T-helper 9 cell (primary cell): ENCODE measurements around the gene XPNPEP1.
"Not testable (repeated sequence)": the region's sequence is repeated elsewhere in the genome, so short reads cannot be mapped to it uniquely, and the experiment has no call there.

Experiments
- DNase-seq: peaks from one replicate; pipeline ENCODE4 v3.0.0-alpha.2; 2020

XPNPEP1 gene

GRCh38 chr10:109922358-109922975, 844 bp downstream of the XPNPEP1 start:
- no peak for DNase-seq

DNA sequence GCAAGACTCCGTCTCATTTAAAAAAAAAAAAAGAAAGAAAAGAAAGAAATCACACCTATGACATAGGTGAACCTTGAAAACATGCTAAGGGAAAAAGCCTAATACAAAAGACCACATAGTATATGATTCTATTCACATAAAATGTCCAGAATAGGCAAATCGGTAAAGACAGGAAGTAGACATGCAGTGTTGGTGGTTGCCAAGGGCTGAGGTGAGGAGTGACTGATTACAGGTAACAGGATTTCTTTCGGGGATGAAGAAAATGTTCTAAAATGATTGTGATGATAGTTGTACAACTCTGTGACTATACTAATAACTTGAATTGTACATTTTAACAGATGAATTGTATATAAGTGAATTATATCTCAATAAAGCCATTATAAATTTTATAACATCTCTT, 3.3 kb downstream of the XPNPEP1 start:
- no peak for DNase-seq

GRCh38 chr10:109919220-109919619, 4.1 kb downstream of the XPNPEP1 start:
- DNase-seq, result no peak

- DNase-seq, result not testable (repeated sequence)
These were observed 4.6 kb downstream of the XPNPEP1 start for GRCh38 chr10:109918707-109919106.

DNA sequence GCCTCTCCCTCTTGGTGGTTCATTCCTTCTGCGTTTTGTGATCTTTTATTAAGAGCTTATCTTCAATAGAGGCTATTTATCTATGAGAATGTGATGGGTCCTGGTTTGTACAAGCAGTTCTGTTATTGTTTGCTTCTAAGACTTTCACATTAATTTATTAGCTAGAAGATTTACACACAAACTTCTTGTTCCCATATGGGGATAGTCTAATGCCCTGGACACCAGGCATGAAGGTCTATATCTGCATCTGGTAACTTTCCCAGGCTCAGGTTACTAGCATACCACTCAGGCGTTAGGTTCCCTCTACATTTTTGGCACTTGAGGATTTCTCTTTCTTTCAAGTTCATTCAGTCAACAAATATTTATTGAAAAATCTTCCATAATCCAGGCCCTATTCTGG, 7.7 kb downstream of the XPNPEP1 start:
- no peak for DNase-seq

DNA sequence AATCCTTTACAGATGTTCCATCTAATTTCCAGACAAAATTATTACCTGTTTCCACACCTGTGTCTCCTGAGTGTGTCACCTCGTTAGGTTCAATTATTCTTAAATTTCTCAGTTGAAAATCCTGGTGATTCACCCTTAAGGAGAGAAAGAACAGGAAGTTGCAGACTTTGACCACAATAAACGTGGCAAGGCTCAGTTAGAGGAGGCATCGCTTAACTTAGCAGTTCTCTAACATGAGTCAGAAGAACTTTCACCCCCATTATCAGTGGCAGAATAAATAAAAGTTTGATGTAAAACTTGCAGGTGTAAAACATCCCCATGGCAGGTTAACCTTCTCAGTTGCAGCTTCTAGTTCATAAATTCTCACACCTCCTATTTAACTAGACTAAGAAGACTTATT, 8.3 kb downstream of the XPNPEP1 start:
- no peak for DNase-seq

DNA sequence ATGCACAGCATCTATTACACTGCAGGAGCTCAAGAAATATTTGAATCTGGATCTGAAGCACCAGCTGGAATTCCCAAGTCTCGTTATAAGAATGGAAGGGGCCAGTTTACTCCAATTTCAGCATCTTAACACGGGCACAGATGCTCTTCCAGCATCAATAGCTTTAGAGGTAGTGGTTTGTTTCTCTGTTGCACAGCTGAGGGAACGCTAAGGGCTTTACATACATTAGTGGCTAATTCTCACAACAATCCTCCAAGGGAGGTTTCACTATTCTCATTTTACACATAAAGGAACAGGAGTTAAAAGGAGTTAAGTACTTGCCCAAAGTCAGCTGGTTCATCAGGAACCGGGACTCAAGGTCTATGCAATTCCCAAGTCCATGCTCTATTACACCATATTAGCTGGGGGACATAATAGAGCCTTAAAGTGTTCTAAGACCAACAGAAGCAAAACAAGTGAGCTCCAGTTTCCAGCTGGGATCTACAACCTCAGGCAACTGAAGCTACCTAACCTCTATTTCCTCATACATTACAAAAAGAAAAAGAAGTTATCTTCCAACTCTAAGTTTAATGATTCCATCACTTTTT, 9.9 kb downstream of the XPNPEP1 start:
- DNase-seq, result no peak

DNA sequence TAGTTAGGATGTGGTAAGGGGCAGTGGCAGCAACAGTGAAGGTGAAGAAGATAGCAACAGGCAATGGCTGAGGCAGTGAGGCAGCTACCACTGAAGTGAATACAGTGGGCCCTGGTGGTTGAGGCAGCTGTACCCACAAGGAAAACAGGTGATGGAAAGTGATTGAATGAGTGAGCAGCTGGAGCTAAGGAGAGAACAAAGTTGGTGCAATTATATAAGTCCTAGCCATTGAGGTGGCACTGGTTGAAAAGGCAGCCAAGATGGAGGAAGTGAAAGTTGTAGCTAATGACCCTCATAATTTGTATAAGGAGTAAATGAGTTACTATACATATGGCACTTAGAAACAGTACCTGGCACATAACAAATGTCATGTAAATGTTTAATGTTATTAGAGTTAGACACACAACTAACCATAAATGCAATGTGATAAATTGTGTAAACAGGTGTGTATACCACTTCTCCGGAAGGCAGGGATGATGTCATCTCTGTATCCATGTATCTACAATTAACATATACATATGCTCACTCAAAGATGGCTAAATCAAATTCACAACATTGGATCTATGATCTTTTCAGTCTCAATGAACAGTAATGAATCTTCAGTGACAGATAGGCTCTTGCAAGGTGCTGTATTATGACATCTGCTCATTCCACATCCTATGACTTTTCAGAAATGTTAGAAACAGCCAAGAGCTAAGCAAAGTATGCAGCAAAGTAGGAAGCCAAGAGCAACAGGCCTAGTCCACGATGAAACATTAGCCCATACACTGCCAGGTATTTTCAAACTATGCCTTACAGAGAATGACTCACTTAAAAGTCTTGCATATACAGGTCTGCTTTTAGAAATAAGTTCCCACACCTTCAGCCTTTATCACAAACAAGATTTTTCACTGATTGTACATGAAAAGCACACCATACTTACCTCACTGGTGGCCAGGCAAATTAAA, 10.7 kb downstream of the XPNPEP1 start:
- no peak for DNase-seq

DNA sequence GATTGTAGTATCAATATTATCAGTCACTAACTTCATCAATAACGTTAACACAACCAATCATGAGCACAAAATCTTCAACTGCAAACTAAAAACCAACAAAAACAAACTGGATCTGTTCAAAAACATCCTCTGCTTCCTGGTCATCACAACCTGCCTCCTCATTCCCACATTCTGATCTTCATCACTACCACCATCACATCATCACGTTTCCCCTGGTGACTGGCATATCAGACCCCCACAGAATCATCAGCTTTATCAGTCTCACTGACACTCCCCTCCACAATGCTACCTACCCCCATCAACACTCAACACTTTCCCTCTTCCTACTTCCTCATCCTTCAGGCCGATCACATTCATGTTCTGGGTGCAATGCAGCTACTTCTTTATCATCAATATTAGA, 11.4 kb downstream of the XPNPEP1 start:
- no peak for DNase-seq

DNA sequence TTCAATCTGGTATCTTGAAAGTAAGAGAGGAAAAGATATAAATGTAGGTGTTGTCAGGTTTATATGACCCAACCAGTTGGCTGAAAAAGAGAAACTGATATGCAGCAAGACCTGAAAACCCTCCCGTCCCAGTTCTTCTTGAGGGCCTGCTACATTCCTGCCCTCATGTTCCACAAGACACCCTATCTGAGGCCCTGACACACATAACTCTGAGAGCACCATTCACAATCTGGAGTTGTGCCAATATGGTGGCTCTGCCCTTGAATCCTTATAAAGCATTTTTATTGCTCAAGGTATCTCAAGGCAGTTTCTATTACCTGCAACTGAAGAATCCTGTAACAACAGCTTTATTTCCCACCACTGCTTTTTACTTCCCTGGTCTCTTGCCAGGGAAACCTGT, 17.0 kb downstream of the XPNPEP1 start:
- no peak for DNase-seq

- no peak for DNase-seq
These were observed 18.9 kb downstream of the XPNPEP1 start for GRCh38 chr10:109904397-109904796.

GRCh38 chr10:109902992-109903947, 20.0 kb downstream of the XPNPEP1 start:
- DNase-seq, result no peak

GRCh38 chr10:109899356-109900331, 23.7 kb downstream of the XPNPEP1 start:
- no peak for DNase-seq

DNA sequence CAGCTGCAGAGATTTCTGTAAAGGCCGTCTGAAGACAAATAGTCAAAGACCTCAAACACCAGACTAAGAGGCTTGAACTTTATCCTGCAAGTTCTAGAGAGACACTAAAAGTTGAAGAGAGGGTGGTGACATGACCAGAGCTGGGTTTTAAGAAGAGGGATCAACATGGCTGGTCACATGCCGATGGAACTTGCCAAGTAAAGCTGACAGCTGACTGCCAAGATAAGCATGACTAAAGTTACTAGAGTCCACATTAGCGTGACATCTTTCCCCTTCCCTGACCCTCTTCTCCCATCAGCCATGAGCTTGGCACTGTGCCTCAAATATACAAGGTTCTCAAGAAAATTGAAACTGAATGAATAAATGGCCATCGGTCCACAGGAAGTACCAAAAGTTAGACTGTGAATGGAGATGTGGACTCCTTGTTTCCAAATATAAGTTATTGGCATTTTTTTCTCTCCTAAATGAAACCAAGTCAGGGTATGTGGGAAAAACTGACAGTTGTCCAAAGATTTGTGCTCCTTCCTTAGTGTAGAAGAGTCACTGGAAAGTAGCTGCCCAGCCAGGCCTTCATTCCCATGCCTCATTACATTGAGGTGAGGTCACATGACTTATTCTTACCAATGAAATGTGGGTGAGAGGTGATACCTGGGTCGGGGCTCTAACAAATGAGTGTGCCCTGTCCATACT, 24.5 kb downstream of the XPNPEP1 start:
- no peak for DNase-seq

- DNase-seq, result no peak
These were observed 25.3 kb downstream of the XPNPEP1 start for GRCh38 chr10:109898007-109898406.

DNA sequence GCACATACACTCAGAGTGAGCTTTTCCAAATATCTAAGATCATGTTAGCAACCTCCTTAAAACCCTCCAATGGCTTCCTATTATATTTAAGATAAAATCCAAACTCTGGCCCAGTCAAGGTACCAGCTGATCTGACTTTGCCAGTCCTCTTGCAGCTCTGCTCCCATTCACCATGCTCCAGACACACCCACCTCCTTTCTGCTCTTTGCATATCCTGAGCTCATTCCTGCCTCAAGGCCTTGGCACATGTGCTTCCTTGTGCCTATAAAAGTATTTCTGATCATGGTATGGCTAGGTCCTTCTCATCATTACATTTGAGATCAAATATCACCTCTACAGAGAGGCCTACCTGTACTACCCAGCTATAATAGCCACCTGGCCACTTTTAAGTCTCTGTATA, 27.5 kb downstream of the XPNPEP1 start:
- no peak for DNase-seq

DNA sequence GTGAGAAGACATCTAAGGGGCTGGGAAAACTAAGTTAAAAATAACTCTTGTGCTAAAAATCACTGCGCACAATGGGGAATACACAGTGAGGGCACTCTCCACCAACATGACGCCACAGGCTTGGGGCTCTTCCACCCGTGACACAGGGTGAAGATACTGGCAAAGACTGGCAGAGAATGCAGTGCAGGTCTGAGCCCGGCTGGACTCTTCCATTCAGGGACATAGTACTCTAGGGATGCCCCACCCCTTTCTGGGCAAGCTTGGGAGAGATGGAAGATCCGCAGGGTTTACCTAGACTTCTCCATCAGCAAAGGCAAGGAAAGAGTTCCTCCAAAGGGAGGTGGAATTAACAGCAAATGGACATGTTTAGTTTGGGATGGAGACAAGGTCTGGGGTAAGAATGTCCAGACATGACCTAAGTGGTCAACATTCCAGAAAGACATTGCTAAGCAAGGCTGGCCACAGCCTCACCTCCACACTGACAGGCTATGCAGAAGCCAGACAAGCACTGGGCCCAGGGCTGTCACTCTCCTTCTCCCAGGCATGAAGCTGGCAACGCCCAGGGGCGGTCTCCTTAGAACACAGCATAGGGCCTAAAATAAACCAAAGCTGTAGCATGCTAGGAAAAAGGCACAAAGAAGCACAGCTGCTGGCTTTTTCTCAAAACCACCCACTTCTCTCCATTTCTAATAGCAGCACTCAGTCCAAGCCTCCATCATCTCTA, 28.1 kb downstream of the XPNPEP1 start:
- DNase-seq, result no peak

DNA sequence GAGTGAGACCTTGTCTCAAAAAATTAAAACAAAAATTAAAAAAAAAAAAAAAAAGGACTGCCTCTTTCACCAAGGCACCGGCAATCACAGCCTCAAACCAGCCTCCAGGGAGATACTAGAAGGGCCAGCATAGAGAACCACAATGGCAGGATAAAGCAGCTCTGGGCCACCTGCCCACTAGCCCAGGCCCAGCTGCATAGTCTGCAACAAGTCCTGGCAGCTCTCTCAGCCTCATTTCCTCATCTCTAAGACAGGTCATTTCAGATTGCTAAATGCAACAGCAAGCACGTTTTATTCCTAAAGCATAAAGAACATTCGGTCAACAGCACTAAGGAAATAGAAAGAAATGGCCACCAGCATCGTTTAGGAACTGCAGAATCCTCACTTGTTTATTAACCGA, 28.8 kb downstream of the XPNPEP1 start:
- no peak for DNase-seq

- DNase-seq, result no peak
These were observed 29.9 kb downstream of the XPNPEP1 start for GRCh38 chr10:109893386-109893785.

- no peak for DNase-seq
These were observed 30.4 kb downstream of the XPNPEP1 start for GRCh38 chr10:109892931-109893330.
